WTC11 (cell line): ENCODE data around the gene ADGRB3. TPM values are rescaled to one million over a fixed set of nuclear protein-coding genes. Genes with fewer than 3 reads are reported as not detected.

ENCODE experiments used
- ATAC-seq: fragments of 200-7000 bp; cut with Tn5 transposase; 2 replicates; pipeline ENCODE4 v1.10.0; 2021; ENCODE audit warnings: mild to moderate bottlenecking, moderate library complexity
- CTCF ChIA-PET: fragments of 300-600 bp; sonication (Branson Sonifier 250); formaldehyde crosslinking; loops from one replicate; lab custom pipeline; 2021; ENCODE audit warnings: antibody characterized with exemption; lab: Charles Lee
- POLR2A ChIA-PET: fragments of 350-600 bp; sonication (Branson Sonifier 250); formaldehyde crosslinking; loops from one replicate; lab custom pipeline; 2021; ENCODE audit warnings: antibody characterized with exemption; lab: Charles Lee
- DNase-seq: peaks from one replicate; pipeline ENCODE4 v3.0.0; 2021; ENCODE audit warnings: low spot score
- H3K27ac Mint-ChIP-seq: 2 replicates; pipeline ENCODE4 v1.8.0; 2021; ENCODE audit warnings: mixed read lengths
- H3K27me3 Mint-ChIP-seq: 2 replicates; pipeline ENCODE4 v1.8.0; 2021; ENCODE audit warnings: low read depth, mild to moderate bottlenecking, moderate library complexity, mixed read lengths
- H3K36me3 Mint-ChIP-seq: 2 replicates; pipeline ENCODE4 v1.8.0; 2021; ENCODE audit warnings: mixed read lengths
- H3K4me1 Mint-ChIP-seq: 2 replicates; pipeline ENCODE4 v1.8.0; 2022; ENCODE audit warnings: mixed read lengths
- H3K4me3 Mint-ChIP-seq: 2 replicates; pipeline ENCODE4 v1.8.0; 2021; ENCODE audit warnings: mild to moderate bottlenecking, moderate library complexity, mixed read lengths
- H3K9me3 Mint-ChIP-seq: 2 replicates; pipeline ENCODE4 v1.8.0; 2021; ENCODE audit warnings: mixed read lengths
- IRF2 ChIP-seq: sonication (generic); formaldehyde crosslinking; IDR thresholded peaks from 2 replicates; pipeline ENCODE4 v1.8.0; 2022; ENCODE audit warnings: low read depth, missing genetic modification reagents, borderline replicate concordance
- KAT7 ChIP-seq: sonication (generic); formaldehyde crosslinking; IDR thresholded peaks from 2 replicates; pipeline ENCODE4 v1.8.1; 2023; ENCODE audit warnings: missing genetic modification reagents, mild to moderate bottlenecking, borderline replicate concordance
- MXD4 ChIP-seq: fragments of 250-450 bp; sonication (Bioruptor Pico); IDR thresholded peaks from 2 replicates; pipeline ENCODE4 v1.8.0; 2021; ENCODE audit warnings: mild to moderate bottlenecking, moderate library complexity, borderline replicate concordance
- NFE2L1 ChIP-seq: sonication (generic); formaldehyde crosslinking; IDR thresholded peaks from 2 replicates; pipeline ENCODE4 v1.8.1; 2023; ENCODE audit warnings: missing genetic modification reagents
- SMAD4 ChIP-seq: sonication (generic); formaldehyde crosslinking; IDR thresholded peaks from 2 replicates; pipeline ENCODE4 v1.8.0; 2022; ENCODE audit warnings: mild to moderate bottlenecking, missing genetic modification reagents
- TEAD4 ChIP-seq: sonication (generic); formaldehyde crosslinking; IDR thresholded peaks from 2 replicates; pipeline ENCODE4 v1.8.0; 2022; ENCODE audit warnings: mild to moderate bottlenecking, missing genetic modification reagents
- ZNF232 ChIP-seq: sonication (generic); formaldehyde crosslinking; IDR thresholded peaks from 2 replicates; pipeline ENCODE4 v1.8.0; 2022; ENCODE audit warnings: mild to moderate bottlenecking, missing genetic modification reagents
- ZNF263 ChIP-seq: sonication (generic); formaldehyde crosslinking; IDR thresholded peaks from 2 replicates; pipeline ENCODE4 v1.8.1; 2022; ENCODE audit warnings: low read depth, mild to moderate bottlenecking, moderate library complexity, missing genetic modification reagents
- ZNF396 ChIP-seq: fragments of 250-450 bp; sonication (Bioruptor Pico); IDR thresholded peaks from 2 replicates; pipeline ENCODE4 v1.8.0; 2021; ENCODE audit warnings: mild to moderate bottlenecking, moderate library complexity, borderline replicate concordance
- ZNF416 ChIP-seq: fragments of 250-450 bp; sonication (Bioruptor Pico); IDR thresholded peaks from 2 replicates; pipeline ENCODE4 v1.9.0; 2021; ENCODE audit warnings: mild to moderate bottlenecking, inconsistent platforms
- total RNA-seq: library from RNA; stranded (reverse); gene quantifications from 3 replicates; pipeline ENCODE4 v1.2.3, GENCODE V29; 2021
- TF ChIP-seq, protein P1 (sequence below): sonication (generic); formaldehyde crosslinking; IDR thresholded peaks from 2 replicates; pipeline ENCODE4 v1.8.0; 2022; ENCODE audit warnings: mild to moderate bottlenecking, missing genetic modification reagents
- TF ChIP-seq, protein P2 (sequence below): fragments of 250-450 bp; sonication (Bioruptor Pico); IDR thresholded peaks from 2 replicates; pipeline ENCODE4 v1.8.0; 2021; ENCODE audit warnings: mild to moderate bottlenecking
- TF ChIP-seq, protein P3 (sequence below): fragments of 250-450 bp; sonication (Bioruptor Pico); IDR thresholded peaks from 2 replicates; pipeline ENCODE4 v1.9.0; 2021; ENCODE audit warnings: moderate library complexity, mild to moderate bottlenecking, inconsistent platforms, borderline replicate concordance
- TF ChIP-seq, protein P4 (sequence below): fragments of 250-450 bp; sonication (Bioruptor Pico); IDR thresholded peaks from 2 replicates; pipeline ENCODE4 v1.9.0; 2021; ENCODE audit warnings: mild to moderate bottlenecking
- TF ChIP-seq, protein P5 (sequence below): fragments of 250-450 bp; sonication (Bioruptor Pico); conservative IDR thresholded peaks from 2 replicates; pipeline ENCODE4 v1.9.0; 2021; ENCODE audit warnings: mild to moderate bottlenecking
- TF ChIP-seq, protein P6 (sequence below): sonication (generic); formaldehyde crosslinking; IDR thresholded peaks from 2 replicates; pipeline ENCODE4 v1.8.1; 2023; ENCODE audit warnings: mild to moderate bottlenecking, missing genetic modification reagents

Gene ADGRB3
- total RNA-seq, 1 experiment from 2014 or later: 1.9 TPM

DNA sequence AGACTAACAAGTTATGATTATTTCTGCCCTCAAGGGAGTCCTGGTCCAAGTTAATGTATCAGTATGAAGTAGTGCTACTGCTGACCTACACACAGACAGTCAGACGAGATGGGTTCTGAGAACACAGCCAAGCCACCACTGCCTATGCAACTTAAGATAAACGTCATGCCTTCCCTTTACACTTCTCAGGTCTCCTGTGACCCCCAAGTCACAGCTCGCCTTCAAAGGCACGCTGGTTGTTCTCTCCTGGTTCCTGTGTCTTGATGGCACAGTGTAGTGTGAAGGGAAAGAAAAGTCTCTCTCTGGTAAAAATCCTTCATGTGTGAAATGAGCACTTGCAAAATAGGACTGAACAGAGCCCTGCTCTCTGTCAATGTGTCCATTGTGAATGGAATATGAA lies 377.8 kb downstream of the ADGRB3 start (continued):
- TF ChIP-seq, protein P1, sequence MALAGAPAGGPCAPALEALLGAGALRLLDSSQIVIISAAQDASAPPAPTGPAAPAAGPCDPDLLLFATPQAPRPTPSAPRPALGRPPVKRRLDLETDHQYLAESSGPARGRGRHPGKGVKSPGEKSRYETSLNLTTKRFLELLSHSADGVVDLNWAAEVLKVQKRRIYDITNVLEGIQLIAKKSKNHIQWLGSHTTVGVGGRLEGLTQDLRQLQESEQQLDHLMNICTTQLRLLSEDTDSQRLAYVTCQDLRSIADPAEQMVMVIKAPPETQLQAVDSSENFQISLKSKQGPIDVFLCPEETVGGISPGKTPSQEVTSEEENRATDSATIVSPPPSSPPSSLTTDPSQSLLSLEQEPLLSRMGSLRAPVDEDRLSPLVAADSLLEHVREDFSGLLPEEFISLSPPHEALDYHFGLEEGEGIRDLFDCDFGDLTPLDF (CRISPR knock-in tag): no peak
- TF ChIP-seq, protein P2, sequence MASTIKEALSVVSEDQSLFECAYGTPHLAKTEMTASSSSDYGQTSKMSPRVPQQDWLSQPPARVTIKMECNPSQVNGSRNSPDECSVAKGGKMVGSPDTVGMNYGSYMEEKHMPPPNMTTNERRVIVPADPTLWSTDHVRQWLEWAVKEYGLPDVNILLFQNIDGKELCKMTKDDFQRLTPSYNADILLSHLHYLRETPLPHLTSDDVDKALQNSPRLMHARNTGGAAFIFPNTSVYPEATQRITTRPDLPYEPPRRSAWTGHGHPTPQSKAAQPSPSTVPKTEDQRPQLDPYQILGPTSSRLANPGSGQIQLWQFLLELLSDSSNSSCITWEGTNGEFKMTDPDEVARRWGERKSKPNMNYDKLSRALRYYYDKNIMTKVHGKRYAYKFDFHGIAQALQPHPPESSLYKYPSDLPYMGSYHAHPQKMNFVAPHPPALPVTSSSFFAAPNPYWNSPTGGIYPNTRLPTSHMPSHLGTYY: no peak
- TF ChIP-seq, protein P3, sequence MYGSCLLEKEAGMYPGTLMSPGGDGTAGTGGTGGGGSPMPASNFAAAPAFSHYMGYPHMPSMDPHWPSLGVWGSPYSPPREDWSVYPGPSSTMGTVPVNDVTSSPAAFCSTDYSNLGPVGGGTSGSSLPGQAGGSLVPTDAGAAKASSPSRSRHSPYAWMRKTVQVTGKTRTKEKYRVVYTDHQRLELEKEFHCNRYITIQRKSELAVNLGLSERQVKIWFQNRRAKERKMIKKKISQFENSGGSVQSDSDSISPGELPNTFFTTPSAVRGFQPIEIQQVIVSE (CRISPR knock-in tag): no peak
- TF ChIP-seq TEAD4 (CRISPR knock-in tag) (no peak), NFE2L1 (CRISPR knock-in tag) (no peak), ZNF232 (no peak), KAT7 (CRISPR knock-in tag) (no peak)
- TF ChIP-seq, protein P4, sequence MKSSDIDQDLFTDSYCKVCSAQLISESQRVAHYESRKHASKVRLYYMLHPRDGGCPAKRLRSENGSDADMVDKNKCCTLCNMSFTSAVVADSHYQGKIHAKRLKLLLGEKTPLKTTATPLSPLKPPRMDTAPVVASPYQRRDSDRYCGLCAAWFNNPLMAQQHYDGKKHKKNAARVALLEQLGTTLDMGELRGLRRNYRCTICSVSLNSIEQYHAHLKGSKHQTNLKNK: no peak

DNA sequence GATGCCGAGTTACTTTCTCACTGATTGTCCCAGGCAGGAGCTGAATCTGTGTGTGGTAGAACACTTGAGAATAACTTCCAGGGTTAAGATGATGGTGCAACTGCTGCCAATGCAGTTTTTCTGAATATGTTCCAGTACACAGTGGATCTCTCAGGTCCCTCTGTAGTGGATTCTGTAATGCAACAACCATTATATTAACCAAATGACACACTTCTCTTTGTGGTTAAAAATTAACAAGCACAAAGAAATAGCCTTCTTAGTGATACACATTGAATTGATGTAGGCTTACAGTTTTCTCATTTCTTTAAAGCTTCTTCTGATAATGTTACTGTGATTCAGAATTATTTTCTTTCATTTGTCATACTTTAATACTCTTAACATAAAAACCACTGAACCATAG lies 383.8 kb downstream of the ADGRB3 start:
- no peak for ATAC-seq
- Mint-ChIP-seq H3K9me3 (no peaks in the 10 kb centered on the region), H3K4me3 (no peak overlapping the region), H3K27ac (no peak overlapping the region), H3K27me3 (no peaks in the 10 kb centered on the region), H3K36me3 (no peaks in the 10 kb centered on the region), H3K4me1 (peaks cover 12% of the 10 kb centered on the region)
- ChIA-PET POLR2A (no interaction called here), CTCF (no interaction called here)
- no peak for DNase-seq
- TF ChIP-seq ZNF263 (CRISPR knock-in tag) (no peak), SMAD4 (no peak)

DNA sequence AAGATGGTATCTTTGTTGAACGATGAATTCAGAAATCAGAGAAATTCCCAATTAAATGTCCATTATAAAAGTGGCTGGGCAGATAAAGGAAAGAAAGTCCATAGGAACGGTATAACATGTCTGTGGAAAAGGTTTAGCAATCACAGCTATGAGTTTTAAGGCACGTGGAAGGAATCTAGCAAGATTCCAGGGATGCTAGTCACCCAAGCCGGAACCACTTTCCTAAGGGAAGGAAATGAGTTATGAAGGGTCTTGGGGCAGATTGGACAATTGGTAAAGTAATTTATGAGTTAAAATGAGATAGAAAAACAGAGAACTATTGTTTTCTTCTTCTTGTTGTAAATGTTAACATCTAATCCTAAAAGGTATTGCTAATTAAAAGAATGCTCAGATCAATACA lies 384.8 kb downstream of the ADGRB3 start:
- Mint-ChIP-seq H3K27me3 (no peaks in the 10 kb centered on the region), H3K36me3 (no peaks in the 10 kb centered on the region), H3K4me1 (peaks cover 12% of the 10 kb centered on the region), H3K27ac (no peak overlapping the region), H3K9me3 (no peaks in the 10 kb centered on the region), H3K4me3 (no peak overlapping the region)
- no peak for TF ChIP-seq ZNF396 (CRISPR knock-in tag)
- TF ChIP-seq ZNF416 (CRISPR knock-in tag): no peak
- no peak for TF ChIP-seq TEAD4 (CRISPR knock-in tag)
- TF ChIP-seq, protein P5, sequence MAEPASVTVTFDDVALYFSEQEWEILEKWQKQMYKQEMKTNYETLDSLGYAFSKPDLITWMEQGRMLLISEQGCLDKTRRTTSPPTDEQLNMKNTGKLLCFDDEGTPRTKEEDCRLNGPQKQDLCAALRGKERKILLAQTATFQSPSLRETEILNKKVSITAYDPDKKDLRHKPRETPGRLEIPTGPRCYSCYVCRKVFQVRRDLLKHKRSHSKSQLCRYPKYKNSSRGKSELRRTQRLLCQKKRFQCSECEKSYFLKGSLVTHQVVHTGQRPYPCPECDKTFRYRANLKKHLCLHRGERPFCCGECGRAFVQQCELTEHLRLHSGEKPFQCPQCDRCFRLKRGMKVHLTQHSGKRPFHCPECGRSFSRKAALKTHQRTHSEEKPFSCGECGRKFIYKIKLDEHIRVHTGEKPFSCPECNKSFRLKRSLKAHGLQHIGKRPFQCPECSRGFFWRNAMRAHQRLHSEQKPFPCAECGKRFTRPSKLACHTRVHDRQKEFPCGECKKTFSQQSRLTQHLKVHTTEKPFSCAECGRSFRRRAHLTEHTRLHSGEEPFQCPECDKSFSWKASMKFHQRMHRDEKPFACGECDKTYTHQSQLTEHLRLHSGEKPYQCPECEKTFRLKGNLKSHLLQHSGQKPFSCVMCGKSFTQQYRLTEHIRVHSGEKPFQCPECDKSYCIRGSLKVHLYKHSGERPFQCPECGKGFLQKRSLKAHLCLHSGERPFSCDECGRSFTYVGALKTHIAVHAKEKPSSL (CRISPR knock-in tag): no peak
- TF ChIP-seq, protein P6, sequence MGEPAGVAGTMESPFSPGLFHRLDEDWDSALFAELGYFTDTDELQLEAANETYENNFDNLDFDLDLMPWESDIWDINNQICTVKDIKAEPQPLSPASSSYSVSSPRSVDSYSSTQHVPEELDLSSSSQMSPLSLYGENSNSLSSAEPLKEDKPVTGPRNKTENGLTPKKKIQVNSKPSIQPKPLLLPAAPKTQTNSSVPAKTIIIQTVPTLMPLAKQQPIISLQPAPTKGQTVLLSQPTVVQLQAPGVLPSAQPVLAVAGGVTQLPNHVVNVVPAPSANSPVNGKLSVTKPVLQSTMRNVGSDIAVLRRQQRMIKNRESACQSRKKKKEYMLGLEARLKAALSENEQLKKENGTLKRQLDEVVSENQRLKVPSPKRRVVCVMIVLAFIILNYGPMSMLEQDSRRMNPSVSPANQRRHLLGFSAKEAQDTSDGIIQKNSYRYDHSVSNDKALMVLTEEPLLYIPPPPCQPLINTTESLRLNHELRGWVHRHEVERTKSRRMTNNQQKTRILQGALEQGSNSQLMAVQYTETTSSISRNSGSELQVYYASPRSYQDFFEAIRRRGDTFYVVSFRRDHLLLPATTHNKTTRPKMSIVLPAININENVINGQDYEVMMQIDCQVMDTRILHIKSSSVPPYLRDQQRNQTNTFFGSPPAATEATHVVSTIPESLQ (CRISPR knock-in tag): no peak
- TF ChIP-seq IRF2: no peak
- TF ChIP-seq MXD4 (CRISPR knock-in tag): no peak
- CTCF ChIA-PET: no interaction called here
- ATAC-seq: no peak
- no peak for DNase-seq
- POLR2A ChIA-PET: no interaction called here
